Measurements from ENCODE around the gene PTBP2.
"Not testable (repeated sequence)": the region's sequence is repeated elsewhere in the genome, so short reads cannot be mapped to it uniquely, and the experiment has no call there.

PTBP2 gene

GRCh38 chr1:96741335-96741734 lies 19.8 kb downstream of the PTBP2 start:
- DNase-seq = no peak

- DNase-seq = no peak
Observed at GRCh38 chr1:96746440-96747420, 25.1 kb downstream of the PTBP2 start.

GRCh38 chr1:96747565-96747964 lies 26.0 kb downstream of the PTBP2 start:
- DNase-seq = no peak

- no peak for DNase-seq
Observed at GRCh38 chr1:96748078-96748477, 26.5 kb downstream of the PTBP2 start.

GRCh38 chr1:96749618-96750017 lies 28.0 kb downstream of the PTBP2 start:
- no peak for DNase-seq

GRCh38 chr1:96752394-96752793 lies 30.8 kb downstream of the PTBP2 start:
- DNase-seq = no peak

- DNase-seq = no peak
Observed at GRCh38 chr1:96756789-96757188, 35.2 kb downstream of the PTBP2 start.

GRCh38 chr1:96762586-96762985 lies 41.0 kb downstream of the PTBP2 start:
- not testable (repeated sequence) for DNase-seq

GRCh38 chr1:96763514-96763913 lies 41.9 kb downstream of the PTBP2 start:
- DNase-seq = no peak

- DNase-seq = no peak
Observed at GRCh38 chr1:96764469-96764868, 42.9 kb downstream of the PTBP2 start.

GRCh38 chr1:96771847-96772246 lies 50.3 kb downstream of the PTBP2 start:
- no peak for DNase-seq

- DNase-seq = no peak
Observed at GRCh38 chr1:96772349-96772748, 50.8 kb downstream of the PTBP2 start.

- DNase-seq = no peak
Observed at GRCh38 chr1:96772972-96773371, 51.4 kb downstream of the PTBP2 start.

- no peak for DNase-seq
Observed at GRCh38 chr1:96782206-96782605, 60.6 kb downstream of the PTBP2 start.

- no peak for DNase-seq
Observed at GRCh38 chr1:96782856-96783255, 61.3 kb downstream of the PTBP2 start.

- no peak for DNase-seq
Observed at GRCh38 chr1:96790599-96790998, 69.0 kb downstream of the PTBP2 start.

- no peak for DNase-seq
Observed at GRCh38 chr1:96792220-96792619, 70.6 kb downstream of the PTBP2 start.

GRCh38 chr1:96801696-96802095 lies 80.1 kb downstream of the PTBP2 start:
- not testable (repeated sequence) for DNase-seq

- no peak for DNase-seq
Observed at GRCh38 chr1:96804648-96805047, 83.1 kb downstream of the PTBP2 start.

- no peak for DNase-seq
Observed at GRCh38 chr1:96808191-96808590, 86.6 kb downstream of the PTBP2 start.

- no peak for DNase-seq
Observed at GRCh38 chr1:96815914-96816313, 94.3 kb downstream of the PTBP2 start.

GRCh38 chr1:96820107-96820506 lies 98.5 kb downstream of the PTBP2 start:
- no peak for DNase-seq

- no peak for DNase-seq
Observed at GRCh38 chr1:96820671-96821070, 99.1 kb downstream of the PTBP2 start.

- DNase-seq = no peak
Observed at GRCh38 chr1:96825231-96825630, 103.6 kb downstream of the PTBP2 start.
